ENCODE data around the gene SF1. TPM values are rescaled to one million over a fixed set of nuclear protein-coding genes. Genes with fewer than 3 reads are reported as not detected.
A peak's percentile ranks its signal among the peaks of the same experiment; 100 is the strongest.

SF1 gene
- total and polyA plus RNA-seq, 8 donors, result 99.8 to 181 (median 137) TPM

DNA sequence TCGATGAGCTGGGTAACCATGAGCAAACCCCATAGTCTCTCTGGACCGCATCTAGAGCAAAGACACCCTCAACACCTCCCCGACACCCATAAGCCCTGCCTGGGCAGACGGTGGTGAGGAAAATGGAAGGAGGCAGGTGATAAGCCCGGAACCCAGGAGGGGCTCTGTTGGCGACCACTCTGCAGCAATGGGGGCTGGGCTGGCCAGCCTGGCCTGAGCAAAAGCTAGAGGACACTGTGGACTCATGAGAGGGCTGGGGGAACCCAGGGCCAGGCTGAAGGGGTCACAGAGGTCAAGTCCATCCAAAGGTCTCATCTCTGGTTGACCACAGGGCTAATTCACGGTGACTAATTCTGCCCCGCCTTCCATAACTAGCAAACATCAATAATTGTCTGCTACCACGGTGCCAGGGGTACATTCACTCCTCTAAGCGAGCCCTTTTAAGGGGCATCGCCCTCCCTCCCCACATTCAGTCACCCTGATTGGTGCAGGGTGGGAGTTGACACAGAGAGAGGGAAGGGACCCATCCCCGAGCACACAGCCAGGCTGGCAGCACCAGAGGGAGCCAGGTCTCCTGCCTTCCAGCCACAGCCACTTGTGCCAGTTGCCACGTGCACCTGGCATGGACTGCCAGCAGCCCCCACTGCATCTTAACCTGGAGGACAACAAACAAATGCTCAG is 22.5 kb downstream of the SF1 start:
- no peak overlapping the region for H3K27ac ChIP-seq
- no peaks in the 10 kb centered on the region for H3K4me1 ChIP-seq
- WGBS, 2 donors, result 83 to 86% methylated on average over 13 of the region's 13 CpGs
- no peaks in the 10 kb centered on the region for H3K9me3 ChIP-seq
- peak in 1 of 6 donors; percentile 28 for DNase-seq
- TF ChIP-seq, protein P1, sequence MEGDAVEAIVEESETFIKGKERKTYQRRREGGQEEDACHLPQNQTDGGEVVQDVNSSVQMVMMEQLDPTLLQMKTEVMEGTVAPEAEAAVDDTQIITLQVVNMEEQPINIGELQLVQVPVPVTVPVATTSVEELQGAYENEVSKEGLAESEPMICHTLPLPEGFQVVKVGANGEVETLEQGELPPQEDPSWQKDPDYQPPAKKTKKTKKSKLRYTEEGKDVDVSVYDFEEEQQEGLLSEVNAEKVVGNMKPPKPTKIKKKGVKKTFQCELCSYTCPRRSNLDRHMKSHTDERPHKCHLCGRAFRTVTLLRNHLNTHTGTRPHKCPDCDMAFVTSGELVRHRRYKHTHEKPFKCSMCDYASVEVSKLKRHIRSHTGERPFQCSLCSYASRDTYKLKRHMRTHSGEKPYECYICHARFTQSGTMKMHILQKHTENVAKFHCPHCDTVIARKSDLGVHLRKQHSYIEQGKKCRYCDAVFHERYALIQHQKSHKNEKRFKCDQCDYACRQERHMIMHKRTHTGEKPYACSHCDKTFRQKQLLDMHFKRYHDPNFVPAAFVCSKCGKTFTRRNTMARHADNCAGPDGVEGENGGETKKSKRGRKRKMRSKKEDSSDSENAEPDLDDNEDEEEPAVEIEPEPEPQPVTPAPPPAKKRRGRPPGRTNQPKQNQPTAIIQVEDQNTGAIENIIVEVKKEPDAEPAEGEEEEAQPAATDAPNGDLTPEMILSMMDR (IDR thresholded peaks at IDR 0.05), result no peak
- H3K27me3 ChIP-seq, result no peaks in the 10 kb centered on the region
- intact Hi-C loops (cut with DNase I), result no loop called here
- ATAC-seq, result no peak
- H3K36me3 ChIP-seq, result no peaks in the 10 kb centered on the region
- no peak for FAIRE-seq
- H3K4me3 ChIP-seq, result no peak overlapping the region

DNA sequence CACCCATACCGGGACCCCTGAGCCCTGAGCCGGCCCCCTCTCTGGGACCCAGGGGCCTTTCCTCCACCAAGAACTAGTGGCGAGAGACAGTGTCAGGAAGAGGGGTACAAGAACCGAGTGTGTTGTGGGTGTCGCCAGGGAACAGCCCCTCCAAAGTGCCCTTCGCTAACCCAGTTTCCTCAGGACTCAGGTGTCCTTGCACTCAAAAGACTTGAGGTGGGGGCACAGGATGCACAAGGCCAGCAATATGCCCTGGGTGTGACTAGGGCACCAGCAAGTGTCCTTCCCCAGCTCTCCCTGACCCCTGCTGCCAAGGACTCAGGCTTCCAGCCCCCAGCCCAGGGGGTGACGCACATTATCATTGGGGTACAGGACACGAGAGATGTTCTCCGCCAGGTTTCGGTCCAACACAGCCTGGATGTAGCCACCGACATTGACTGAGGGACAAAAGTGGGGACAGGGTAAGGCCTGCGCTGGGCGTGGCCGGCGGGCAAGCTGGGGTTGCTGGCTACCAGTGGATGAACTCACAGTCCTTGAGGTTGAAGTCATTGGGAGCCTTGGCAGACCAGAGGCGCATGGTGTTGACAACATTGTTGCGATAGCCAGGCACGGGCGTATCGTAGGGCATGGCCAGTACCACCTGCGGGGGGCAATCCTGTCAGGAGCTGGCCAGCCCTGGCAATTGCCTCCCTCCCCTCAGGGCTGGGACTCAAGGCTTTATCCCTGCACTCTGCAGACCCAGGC is 23.3 kb downstream of the SF1 start:
- no peak overlapping the region for H3K27ac ChIP-seq
- WGBS, 2 donors, result 90 to 94% methylated on average over 20 to 21 of the region's 21 CpGs
- TF ChIP-seq, protein P1 (IDR thresholded peaks at IDR 0.05), result no peak
- no peaks in the 10 kb centered on the region for H3K27me3 ChIP-seq
- H3K4me1 ChIP-seq, result no peaks in the 10 kb centered on the region
- ATAC-seq (no peak), FAIRE-seq (no peak), DNase-seq (peak in 3 of 6 donors; percentile 11 to 44 (median 42))
- no peaks in the 10 kb centered on the region for H3K36me3 ChIP-seq
- intact Hi-C loops (cut with DNase I), result no loop called here
- H3K4me3 ChIP-seq, result no peak overlapping the region
- no peaks in the 10 kb centered on the region for H3K9me3 ChIP-seq

DNA sequence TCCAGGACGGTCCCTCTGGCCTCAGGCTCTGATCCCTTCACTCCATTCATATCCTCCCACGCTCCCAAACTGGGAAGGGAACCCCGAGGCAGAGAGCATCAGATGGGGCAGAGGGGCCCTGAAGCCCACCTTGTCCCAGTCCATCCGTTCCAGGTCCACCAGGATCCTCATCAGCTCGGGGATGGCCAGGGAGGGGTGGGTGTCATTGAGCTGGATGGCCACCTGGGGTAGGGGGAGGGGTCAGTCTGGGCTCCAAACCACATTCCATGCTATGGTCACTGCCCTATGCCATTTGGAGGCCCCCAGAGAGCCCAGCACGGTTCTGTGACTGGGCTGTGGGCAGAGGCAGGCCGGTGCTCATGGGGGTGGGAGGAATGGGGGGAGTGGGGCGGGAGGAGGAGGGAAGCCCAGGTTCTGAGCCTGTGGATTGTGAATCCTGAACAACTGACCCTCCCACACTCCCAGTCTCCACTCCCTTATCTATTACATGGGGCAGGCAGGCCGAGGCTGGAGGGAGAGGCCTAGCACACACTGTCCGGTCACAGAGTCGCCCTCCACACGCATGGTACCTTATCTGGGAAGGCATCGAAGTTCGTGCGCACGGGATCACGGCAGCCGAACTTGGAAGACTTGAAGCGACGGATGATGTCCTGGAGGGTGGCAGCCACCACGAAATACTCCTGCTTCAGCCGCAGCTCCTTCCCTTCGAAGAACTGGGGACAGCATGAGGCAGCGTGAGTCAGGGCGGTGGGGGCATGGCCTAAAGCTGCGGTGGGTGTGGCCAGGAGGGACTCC is 24.0 kb downstream of the SF1 start:
- Histone ChIP-seq H3K27ac (no peak overlapping the region), H3K4me1 (no peaks in the 10 kb centered on the region), H3K4me3 (no peak overlapping the region), H3K36me3 (no peaks in the 10 kb centered on the region), H3K27me3 (no peaks in the 10 kb centered on the region), H3K9me3 (no peaks in the 10 kb centered on the region)
- ATAC-seq, result no peak
- 82 to 86% methylated on average over 25 to 26 of the region's 26 CpGs for WGBS, 2 donors
- TF ChIP-seq, protein P1 (IDR thresholded peaks at IDR 0.05), result no peak
- DNase-seq, result peak in 3 of 6 donors; percentile 11 to 55 (median 41)
- intact Hi-C loops (cut with DNase I), result no loop called here
- no peak for FAIRE-seq

DNA sequence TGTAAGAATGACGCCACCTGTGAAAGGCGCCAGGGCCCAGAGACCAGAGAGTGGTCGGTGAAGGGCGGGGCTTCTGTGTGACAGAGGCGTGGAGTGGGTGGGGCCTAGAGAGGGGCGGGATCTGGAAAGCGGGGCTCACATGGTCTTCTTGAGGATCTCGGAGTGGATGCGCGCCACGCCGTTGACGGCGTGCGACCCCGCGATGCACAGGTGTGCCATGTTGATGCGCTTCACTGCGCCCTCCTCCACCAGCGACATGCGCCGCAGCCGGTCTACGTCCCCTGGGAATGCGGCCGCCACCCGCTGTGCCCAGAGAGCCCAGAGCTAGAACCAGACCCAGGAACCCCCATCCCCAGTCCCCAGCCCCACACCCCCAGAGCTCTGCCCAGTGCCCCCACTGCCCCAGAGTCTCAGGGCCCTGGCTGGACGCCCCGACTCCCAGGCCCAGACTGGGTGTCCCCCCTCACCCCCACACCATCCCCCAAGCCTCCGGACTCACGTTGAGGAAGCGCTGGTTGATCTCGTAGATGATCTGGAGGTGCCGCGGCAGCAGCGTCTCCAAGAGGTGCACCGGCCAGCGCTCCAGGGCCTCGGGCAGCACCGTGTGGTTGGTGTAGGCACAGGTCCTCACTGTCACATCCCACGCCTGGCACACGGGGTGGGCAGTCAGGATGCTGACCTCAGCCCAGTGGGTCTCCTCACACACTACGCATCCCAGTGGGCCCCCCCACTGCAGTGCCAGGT is 24.8 kb downstream of the SF1 start:
- intact Hi-C loops (cut with DNase I), result no loop called here
- Histone ChIP-seq H3K4me1 (no peaks in the 10 kb centered on the region), H3K27ac (no peak overlapping the region), H3K27me3 (no peaks in the 10 kb centered on the region), H3K36me3 (no peaks in the 10 kb centered on the region), H3K9me3 (no peaks in the 10 kb centered on the region), H3K4me3 (no peak overlapping the region)
- DNase-seq (peak in 2 of 6 donors; percentile 11 to 45), ATAC-seq (no peak), FAIRE-seq (no peak)
- 94 to 95% methylated on average over 43 of the region's 43 CpGs for WGBS, 2 donors
- TF ChIP-seq, protein P1 (IDR thresholded peaks at IDR 0.05), result no peak
